OCI-LY7 (cell line): ENCODE measurements around the gene CFAP126.

Experiments used
- CTCF ChIP-seq: fragments of 200-600 bp; sonication (generic); conservative IDR thresholded peaks from 2 replicates; pipeline ENCODE4 v1.5.1; 2014; ENCODE audit warnings: mild to moderate bottlenecking, antibody characterized with exemption, low read length, moderate library complexity, mixed read lengths
- EZH2phosphoT487 ChIP-seq: fragments of 200-600 bp; sonication (generic); IDR thresholded peaks from 2 replicates; pipeline ENCODE4 v1.6.1; 2018; ENCODE audit warnings: low read depth, borderline replicate concordance, mild to moderate bottlenecking, mixed run types, antibody characterized with exemption, low read length, moderate library complexity, mixed read lengths

- TF ChIP-seq CTCF (no peak), EZH2phosphoT487 (no peak)
Observed at GRCh38 chr1:161359291-161359690, 8.4 kb downstream of the CFAP126 start.
